H1 (cell line): ENCODE data around the gene THRB. TPM values are rescaled to one million over a fixed set of nuclear protein-coding genes. Genes with fewer than 3 reads are reported as not detected.

Experiments
- CTCF ChIA-PET: fragments of 300-600 bp; sonication (Branson Sonifier 250); formaldehyde crosslinking; loops from one replicate; lab custom pipeline; 2021; ENCODE audit not compliant: partially characterized antibody; lab: Charles Lee
- POLR2A ChIA-PET: fragments of 300-600 bp; sonication (Branson Sonifier 250); formaldehyde crosslinking; loops from one replicate; lab custom pipeline; 2021; ENCODE audit warnings: inconsistent platforms; ENCODE audit not compliant: partially characterized antibody; lab: Charles Lee
- DNase-seq, 2 experiments: peaks; one replicate each; pipeline versions ENCODE4 v3.0.0 to v3.0.0-alpha.2; 2010 to 2022; ENCODE audit warnings: low spot score in 2 of 2, low read depth in 1 of 2, mixed read lengths in 1 of 2
- FAIRE-seq: peaks from 2 replicates; lab custom pipeline; 2011; peaks lifted over from hg19 to GRCh38; lab: Jason Lieb, UNC
- H2AFZ ChIP-seq: 2 replicates; pipeline ENCODE4 v1.8.1; 2012; ENCODE audit warnings: low read length, inconsistent platforms
- H2AK5ac ChIP-seq: 2 replicates; pipeline ENCODE4 v1.6.1; 2013; ENCODE audit warnings: low read depth, low read length
- H2BK120ac ChIP-seq: replicated peaks from 2 replicates; pipeline ENCODE3; 2013; ENCODE audit warnings: low read depth, low read length, inconsistent platforms
- H2BK12ac ChIP-seq: 2 replicates; pipeline ENCODE4 v1.6.1; 2013; ENCODE audit warnings: low read depth, low read length
- H2BK15ac ChIP-seq: 2 replicates; pipeline ENCODE4 v1.6.1; 2013; ENCODE audit warnings: low read length
- H2BK20ac ChIP-seq: 2 replicates; pipeline ENCODE4 v1.6.1; 2013; ENCODE audit warnings: low read length
- H2BK5ac ChIP-seq: 2 replicates; pipeline ENCODE4 v1.6.1; 2013; ENCODE audit warnings: low read depth, low read length
- H3K14ac ChIP-seq: 2 replicates; pipeline ENCODE4 v1.6.1; 2013; ENCODE audit warnings: inconsistent platforms; ENCODE audit not compliant: insufficient read length
- H3K18ac ChIP-seq: 2 replicates; pipeline ENCODE4 v1.6.1; 2013; ENCODE audit warnings: low read length; ENCODE audit errors: extremely low read depth
- H3K23ac ChIP-seq: 2 replicates; pipeline ENCODE4 v1.6.1; 2013; ENCODE audit warnings: inconsistent platforms; ENCODE audit not compliant: insufficient read length
- H3K23me2 ChIP-seq: 2 replicates; pipeline ENCODE4 v1.6.1; 2013; ENCODE audit warnings: low read depth, low read length
- H3K27ac ChIP-seq: 2 replicates; pipeline ENCODE4 v1.6.1; 2011; ENCODE audit warnings: low read depth, low read length, inconsistent platforms
- H3K27me3 ChIP-seq, 4 experiments: replicated peaks in 1 of 4; 1 replicate in 1 of 4; 2 replicates in 3 of 4; pipeline versions ENCODE4 v1.6.1 to v1.8.1; 2011 to 2013; ENCODE audit warnings: low read length in 3 of 4, mild to moderate bottlenecking in 3 of 4, inconsistent platforms in 2 of 4, mixed read lengths in 2 of 4, moderate library complexity in 1 of 4; ENCODE audit not compliant: control insufficient read depth in 3 of 4, insufficient read depth in 3 of 4; ENCODE audit errors: extremely low read depth in 1 of 4
- H3K36me3 ChIP-seq, 4 experiments: 2 replicates each; pipeline versions ENCODE4 v1.6.1 to v1.8.1; 2011 to 2013; ENCODE audit warnings: mild to moderate bottlenecking in 4 of 4, low read length in 3 of 4, moderate library complexity in 2 of 4, control low read depth in 1 of 4, inconsistent platforms in 1 of 4; ENCODE audit not compliant: insufficient read depth in 4 of 4, control insufficient read depth in 2 of 4
- H3K4ac ChIP-seq: replicated peaks from 2 replicates; pipeline ENCODE3; 2013; ENCODE audit warnings: low read length, low read depth, mixed read lengths, inconsistent platforms; ENCODE audit not compliant: insufficient read length
- H3K4me1 ChIP-seq, 4 experiments: replicated peaks in 1 of 4; 1 replicate in 1 of 4; 2 replicates in 3 of 4; pipeline versions ENCODE4 v1.6.1 to v1.8.1; 2011 to 2013; ENCODE audit warnings: low read length in 3 of 4, inconsistent platforms in 2 of 4, mixed read lengths in 1 of 4; ENCODE audit not compliant: insufficient read depth in 4 of 4, control insufficient read depth in 3 of 4
- H3K4me2 ChIP-seq, 2 experiments: 2 replicates each; pipeline versions ENCODE4 v1.6.1 to v1.8.1; 2011 to 2013; ENCODE audit warnings: low read depth in 2 of 2, low read length in 2 of 2, control low read depth in 1 of 2, inconsistent platforms in 1 of 2, mild to moderate bottlenecking in 1 of 2; ENCODE audit not compliant: insufficient read depth in 1 of 2
- H3K4me3 ChIP-seq, 4 experiments: fragments of 200-600, 300-600 bp in 1 of 4; sonication (generic), shearing (Covaris generic), sonication (Bioruptor Twin) in 1 of 4; 2 replicates each; pipeline versions ENCODE4 v1.5.1 to v1.8.1; 2011 to 2016; ENCODE audit warnings: low read length in 4 of 4, low read depth in 3 of 4, control low read depth in 2 of 4, inconsistent platforms in 2 of 4, mild to moderate bottlenecking in 2 of 4, mixed read lengths in 1 of 4, moderate library complexity in 1 of 4; ENCODE audit not compliant: insufficient read depth in 2 of 4; ENCODE audit errors: extremely low read depth in 1 of 4
- H3K56ac ChIP-seq: replicated peaks from 2 replicates; pipeline ENCODE3; 2013; ENCODE audit warnings: low read depth, mild to moderate bottlenecking, mixed read lengths, low read length, inconsistent platforms; ENCODE audit not compliant: insufficient read length
- H3K79me1 ChIP-seq: 2 replicates; pipeline ENCODE4 v1.6.1; 2013; ENCODE audit warnings: low read depth, low read length, control low read depth
- H3K79me2 ChIP-seq, 2 experiments: 2 replicates each; pipeline versions ENCODE4 v1.6.1 to v1.8.1; 2012 to 2013; ENCODE audit warnings: low read length in 2 of 2, mild to moderate bottlenecking in 2 of 2, inconsistent platforms in 1 of 2; ENCODE audit not compliant: insufficient read depth in 2 of 2, control insufficient read depth in 1 of 2
- H3K9ac ChIP-seq, 4 experiments: replicated peaks in 1 of 4; 1 replicate in 1 of 4; 2 replicates in 3 of 4; pipeline versions ENCODE4 v1.6.1 to v1.8.1; 2011 to 2013; ENCODE audit warnings: low read depth in 3 of 4, low read length in 3 of 4, control low read depth in 2 of 4, mild to moderate bottlenecking in 2 of 4, moderate library complexity in 2 of 4, inconsistent platforms in 1 of 4; ENCODE audit errors: extremely low read depth in 1 of 4
- H3K9me3 ChIP-seq, 2 experiments: 2 replicates each; pipeline versions ENCODE4 v1.6.1 to v1.8.1; 2012 to 2013; ENCODE audit warnings: mild to moderate bottlenecking in 2 of 2, moderate library complexity in 2 of 2, control low read depth in 1 of 2, inconsistent platforms in 1 of 2, low read depth in 1 of 2, low read length in 1 of 2, mixed read lengths in 1 of 2; ENCODE audit not compliant: insufficient read depth in 2 of 2
- H4K20me1 ChIP-seq, 2 experiments: replicated peaks in 1 of 2; 2 replicates each; pipeline versions ENCODE3 to v1.8.1; 2011 to 2013; ENCODE audit warnings: inconsistent platforms in 2 of 2, low read length in 2 of 2, mild to moderate bottlenecking in 1 of 2; ENCODE audit not compliant: insufficient read depth in 2 of 2, control insufficient read depth in 1 of 2
- H4K5ac ChIP-seq: 2 replicates; pipeline ENCODE4 v1.6.1; 2013; ENCODE audit warnings: low read length, low read depth, mixed read lengths, inconsistent platforms; ENCODE audit not compliant: insufficient read length
- H4K8ac ChIP-seq: 2 replicates; pipeline ENCODE4 v1.8.0; 2013; ENCODE audit warnings: mild to moderate bottlenecking, moderate library complexity, low read length, inconsistent platforms; ENCODE audit not compliant: insufficient read depth; ENCODE audit errors: extremely low read depth
- H4K91ac ChIP-seq: replicated peaks from 2 replicates; pipeline ENCODE3; 2013; ENCODE audit warnings: low read length, mixed read lengths, inconsistent platforms; ENCODE audit not compliant: insufficient read length
- BCL11A ChIP-seq, 2 experiments: IDR thresholded peaks; one replicate each; pipeline ENCODE4 v1.6.1; 2011; ENCODE audit warnings: low read depth in 2 of 2, low read length in 2 of 2, mild to moderate bottlenecking in 2 of 2
- CEBPB ChIP-seq: IDR thresholded peaks from 2 replicates; pipeline ENCODE4 v1.6.1; 2012; ENCODE audit warnings: low read depth, low read length
- CTBP2 ChIP-seq: IDR thresholded peaks from 2 replicates; pipeline ENCODE4 v1.7.0; 2011; ENCODE audit warnings: borderline replicate concordance, mild to moderate bottlenecking, moderate library complexity, mixed read lengths, low read length; ENCODE audit not compliant: insufficient read depth, insufficient read length
- EGR1 ChIP-seq: IDR thresholded peaks from 2 replicates; pipeline ENCODE4 v1.6.1; 2011; ENCODE audit warnings: low read depth, low read length, borderline replicate concordance
- JUND ChIP-seq: IDR thresholded peaks from 2 replicates; pipeline ENCODE4 v1.6.1; 2011; ENCODE audit warnings: mild to moderate bottlenecking, improper control_type of control experiment, low read length
- KDM5A ChIP-seq: fragments of 200-600 bp; IDR thresholded peaks from 2 replicates; pipeline ENCODE4 v1.7.1; 2012; ENCODE audit warnings: mild to moderate bottlenecking, low read length, inconsistent platforms, mixed read lengths
- RNF2 ChIP-seq: fragments of 200-900, 300-1000 bp; sonication (generic); IDR thresholded peaks from 2 replicates; pipeline ENCODE4 v1.7.1; 2016; ENCODE audit warnings: borderline replicate concordance, low read depth, mild to moderate bottlenecking, antibody characterized with exemption, low read length; ENCODE audit not compliant: poor library complexity, severe bottlenecking; ENCODE audit errors: missing control alignments
- SIN3A ChIP-seq, 2 experiments: IDR thresholded peaks in 1 of 2; conservative IDR thresholded peaks in 1 of 2; 2 replicates each; pipeline ENCODE4 v1.6.1; 2011 to 2012; ENCODE audit warnings: low read length in 2 of 2, improper control_type of control experiment in 1 of 2, low read depth in 1 of 2, mild to moderate bottlenecking in 1 of 2
- TEAD4 ChIP-seq: IDR thresholded peaks from 2 replicates; pipeline ENCODE4 v1.6.1; 2012; ENCODE audit warnings: low read depth, low read length, inconsistent platforms, mixed read lengths
- YY1 ChIP-seq: IDR thresholded peaks from 2 replicates; pipeline ENCODE4 v1.6.1; 2011; ENCODE audit warnings: low read depth, mild to moderate bottlenecking, low read length
- WGBS, 2 experiments: shearing (Covaris generic) in 1 of 2; methylation state at CpG; one replicate each; pipeline versions ENCODE4 v1.1.6 to v1.1.7; 2013 to 2015; ENCODE audit warnings: low lambda C conversion rate in 2 of 2, mixed read lengths in 2 of 2, inconsistent platforms in 1 of 2, low coverage in 1 of 2, missing lambda C conversion rate in 1 of 2; ENCODE audit not compliant: insufficient replicate concordance in 2 of 2, insufficient coverage in 1 of 2, insufficient read length in 1 of 2; ENCODE audit errors: extremely low coverage in 1 of 2, missing lambda C conversion rate in 1 of 2; 5-methylcytosine and 5-hydroxymethylcytosine counted together
- polyA plus RNA-seq, 7 experiments: library from polyadenylated mRNA; depleted of rRNA in 3 of 7; stranded (reverse) in 5 of 7; unstranded in 2 of 7; fragments of >200 nt in 5 of 7; fragments of 200-250 nt in 2 of 7; gene quantifications; 1 replicate in 5 of 7; 2 replicates in 1 of 7; 4 replicates in 1 of 7; pipeline versions ENCODE4 v1.2.1 to v1.2.3, GENCODE V29; 2011 to 2013; ENCODE audit warnings: missing spikeins in 2 of 7, mixed read lengths in 2 of 7
- total RNA-seq: library from RNA; stranded (reverse); fragmentation: NEBNext Ultra II Directional; extraction: Animal tissue kit (Norgen Biotek cat#: 25700); gene quantifications from 2 replicates; pipeline ENCODE4 v1.2.1, GENCODE V29; 2021
- TF ChIP-seq, protein P1 (sequence below), 3 experiments: IDR thresholded peaks; 1 replicate in 2 of 3; 2 replicates in 1 of 3; pipeline versions ENCODE4 v1.5.1 to v1.6.1; 2011; ENCODE audit warnings: low read length in 3 of 3, mild to moderate bottlenecking in 3 of 3, inconsistent platforms in 2 of 3, low read depth in 1 of 3, moderate library complexity in 1 of 3; ENCODE audit not compliant: insufficient read depth in 1 of 3; ENCODE audit errors: control extremely low read depth in 1 of 3

The THRB gene
- total and polyA plus RNA-seq, 2 of the 8 experiments (the other 6 are each of a cell fraction or from before 2014, with no cell fraction given) = 0.98 to 3.9 TPM

DNA sequence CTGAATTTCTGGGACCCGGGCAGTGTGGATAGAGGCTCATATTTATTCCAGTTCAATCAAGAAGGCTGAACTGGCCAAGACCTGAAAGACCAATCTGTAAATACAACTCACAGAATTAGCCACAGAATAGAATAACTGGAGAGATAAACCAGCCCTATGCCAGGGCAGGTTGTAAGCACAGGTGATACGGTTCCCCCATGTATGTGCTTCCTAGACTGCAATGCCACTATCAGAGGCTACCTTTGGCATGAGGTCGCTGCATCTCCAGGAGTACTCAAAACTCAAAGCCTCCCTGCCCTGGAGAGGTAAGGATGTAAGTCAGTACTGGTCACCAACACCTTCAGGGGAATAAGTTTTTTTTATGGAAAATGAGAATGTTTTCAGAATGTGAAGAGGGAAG lies 314.0 kb downstream of the THRB start:
- Histone ChIP-seq H3K56ac (no peak overlapping the region), H3K79me2 (no peaks in the 10 kb centered on the region), H2AK5ac (no peak overlapping the region), H4K5ac (no peak overlapping the region), H3K4ac (no peak overlapping the region), H3K23me2 (no peaks in the 10 kb centered on the region), H3K9me3 (no peaks in the 10 kb centered on the region), H4K20me1 (no peaks in the 10 kb centered on the region), H3K9ac (no peak overlapping the region), H3K36me3 (no peaks in the 10 kb centered on the region), H4K8ac (no peak overlapping the region), H3K14ac (no peak overlapping the region), H3K27me3 (no peaks in the 10 kb centered on the region), H3K79me1 (no peaks in the 10 kb centered on the region), H3K23ac (no peak overlapping the region), H3K4me2 (no peak overlapping the region), H2BK5ac (no peak overlapping the region), H2AFZ (no peak overlapping the region), H2BK12ac (no peak overlapping the region), H2BK120ac (no peak overlapping the region), H2BK20ac (no peak overlapping the region), H2BK15ac (no peak overlapping the region), H3K4me3 (no peak overlapping the region), H3K4me1 (no peaks in the 10 kb centered on the region), H3K27ac (no peak overlapping the region), H4K91ac (no peak overlapping the region), H3K18ac (no peak overlapping the region)
- CTCF ChIA-PET = interaction anchor here (2.1 to 2.7 kb wide), 2 partner anchors 12 to 17 kb away, joined by 6 to 7 read pairs; no protein-coding TSS in a partner anchor
- WGBS, 2 experiments = 93% methylated on average over 3 of the region's 3 CpGs; no CpG with 5 or more reads in 1 of the 2 experiments
- POLR2A ChIA-PET = no interaction called here
- FAIRE-seq = no peak
- no peak for DNase-seq
- TF ChIP-seq KDM5A = no peak
- no peak for TF ChIP-seq EGR1
- TF ChIP-seq, protein P1, sequence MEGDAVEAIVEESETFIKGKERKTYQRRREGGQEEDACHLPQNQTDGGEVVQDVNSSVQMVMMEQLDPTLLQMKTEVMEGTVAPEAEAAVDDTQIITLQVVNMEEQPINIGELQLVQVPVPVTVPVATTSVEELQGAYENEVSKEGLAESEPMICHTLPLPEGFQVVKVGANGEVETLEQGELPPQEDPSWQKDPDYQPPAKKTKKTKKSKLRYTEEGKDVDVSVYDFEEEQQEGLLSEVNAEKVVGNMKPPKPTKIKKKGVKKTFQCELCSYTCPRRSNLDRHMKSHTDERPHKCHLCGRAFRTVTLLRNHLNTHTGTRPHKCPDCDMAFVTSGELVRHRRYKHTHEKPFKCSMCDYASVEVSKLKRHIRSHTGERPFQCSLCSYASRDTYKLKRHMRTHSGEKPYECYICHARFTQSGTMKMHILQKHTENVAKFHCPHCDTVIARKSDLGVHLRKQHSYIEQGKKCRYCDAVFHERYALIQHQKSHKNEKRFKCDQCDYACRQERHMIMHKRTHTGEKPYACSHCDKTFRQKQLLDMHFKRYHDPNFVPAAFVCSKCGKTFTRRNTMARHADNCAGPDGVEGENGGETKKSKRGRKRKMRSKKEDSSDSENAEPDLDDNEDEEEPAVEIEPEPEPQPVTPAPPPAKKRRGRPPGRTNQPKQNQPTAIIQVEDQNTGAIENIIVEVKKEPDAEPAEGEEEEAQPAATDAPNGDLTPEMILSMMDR (IDR thresholded peaks at IDR 0.05; ENCODE audit: control extremely low read depth in 1 of 3, insufficient read depth in 1 of 3, low read depth in 1 of 3, low read length in 3 of 3) = no peak
- no peak for TF ChIP-seq SIN3A (conservative IDR thresholded peaks at IDR 0.05 in 1 of 2, IDR thresholded peaks at IDR 0.05 in 1 of 2; ENCODE audit: low read depth in 1 of 2, low read length in 2 of 2)
- no peak for TF ChIP-seq CTBP2
- TF ChIP-seq CEBPB = no peak
- no peak for TF ChIP-seq JUND
- TF ChIP-seq TEAD4 = no peak
- no peak for TF ChIP-seq RNF2
- TF ChIP-seq YY1 = no peak
- TF ChIP-seq BCL11A (IDR thresholded peaks at IDR 0.05; ENCODE audit: low read depth in 2 of 2, low read length in 2 of 2) = no peak
